ENCODE results near the gene SLIT1.

The SLIT1 gene

GRCh38 chr10:97140049-97140846 is 45.5 kb downstream of the SLIT1 start:
- no peak for TF ChIP-seq TAF1 (IDR thresholded peaks at IDR 0.05; ENCODE audit: borderline replicate concordance, insufficient read depth, low read length)
- no peak for TF ChIP-seq SIN3A (IDR thresholded peaks at IDR 0.05; ENCODE audit: borderline replicate concordance, insufficient read depth, low read length)
- TF ChIP-seq POLR2AphosphoS5 (IDR thresholded peaks at IDR 0.05; ENCODE audit: low read depth, low read length): no peak
- no peak for TF ChIP-seq FOXP2 (optimal IDR thresholded peaks at IDR 0.05; ENCODE audit: borderline replicate concordance, extremely low read depth, extremely low read length, insufficient read depth)
- TF ChIP-seq, protein P1, sequence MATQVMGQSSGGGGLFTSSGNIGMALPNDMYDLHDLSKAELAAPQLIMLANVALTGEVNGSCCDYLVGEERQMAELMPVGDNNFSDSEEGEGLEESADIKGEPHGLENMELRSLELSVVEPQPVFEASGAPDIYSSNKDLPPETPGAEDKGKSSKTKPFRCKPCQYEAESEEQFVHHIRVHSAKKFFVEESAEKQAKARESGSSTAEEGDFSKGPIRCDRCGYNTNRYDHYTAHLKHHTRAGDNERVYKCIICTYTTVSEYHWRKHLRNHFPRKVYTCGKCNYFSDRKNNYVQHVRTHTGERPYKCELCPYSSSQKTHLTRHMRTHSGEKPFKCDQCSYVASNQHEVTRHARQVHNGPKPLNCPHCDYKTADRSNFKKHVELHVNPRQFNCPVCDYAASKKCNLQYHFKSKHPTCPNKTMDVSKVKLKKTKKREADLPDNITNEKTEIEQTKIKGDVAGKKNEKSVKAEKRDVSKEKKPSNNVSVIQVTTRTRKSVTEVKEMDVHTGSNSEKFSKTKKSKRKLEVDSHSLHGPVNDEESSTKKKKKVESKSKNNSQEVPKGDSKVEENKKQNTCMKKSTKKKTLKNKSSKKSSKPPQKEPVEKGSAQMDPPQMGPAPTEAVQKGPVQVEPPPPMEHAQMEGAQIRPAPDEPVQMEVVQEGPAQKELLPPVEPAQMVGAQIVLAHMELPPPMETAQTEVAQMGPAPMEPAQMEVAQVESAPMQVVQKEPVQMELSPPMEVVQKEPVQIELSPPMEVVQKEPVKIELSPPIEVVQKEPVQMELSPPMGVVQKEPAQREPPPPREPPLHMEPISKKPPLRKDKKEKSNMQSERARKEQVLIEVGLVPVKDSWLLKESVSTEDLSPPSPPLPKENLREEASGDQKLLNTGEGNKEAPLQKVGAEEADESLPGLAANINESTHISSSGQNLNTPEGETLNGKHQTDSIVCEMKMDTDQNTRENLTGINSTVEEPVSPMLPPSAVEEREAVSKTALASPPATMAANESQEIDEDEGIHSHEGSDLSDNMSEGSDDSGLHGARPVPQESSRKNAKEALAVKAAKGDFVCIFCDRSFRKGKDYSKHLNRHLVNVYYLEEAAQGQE (IDR thresholded peaks at IDR 0.05; ENCODE audit: insufficient read depth in 1 of 2, low read depth in 2 of 2, low read length in 2 of 2): no peak

DNA sequence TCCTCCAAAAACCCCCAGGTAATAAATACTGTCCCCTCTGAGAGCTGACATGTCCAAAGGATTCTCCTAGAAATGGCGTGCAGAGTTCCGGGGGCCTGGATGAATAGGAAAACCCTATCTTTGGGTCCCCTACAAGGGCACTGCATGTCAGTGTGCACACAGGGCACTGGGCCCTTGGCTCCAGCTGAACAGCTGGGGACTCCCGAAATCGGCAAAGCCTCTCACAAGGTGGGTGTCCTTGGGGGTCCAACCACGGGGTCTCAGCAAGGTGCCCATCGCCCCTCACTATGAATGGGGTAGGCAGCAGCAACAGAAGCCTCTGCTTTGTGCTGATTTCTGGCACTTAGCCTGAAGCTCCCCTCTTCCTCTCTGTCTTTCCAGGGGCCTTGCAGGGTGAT is 46.1 kb downstream of the SLIT1 start:
- TF ChIP-seq SIN3A (IDR thresholded peaks at IDR 0.05; ENCODE audit: borderline replicate concordance, insufficient read depth, low read length): no peak
- TF ChIP-seq, protein P1 (IDR thresholded peaks at IDR 0.05; ENCODE audit: insufficient read depth in 1 of 2, low read depth in 2 of 2, low read length in 2 of 2): no peak
- TF ChIP-seq TAF1 (IDR thresholded peaks at IDR 0.05; ENCODE audit: borderline replicate concordance, insufficient read depth, low read length): no peak
- TF ChIP-seq POLR2AphosphoS5 (IDR thresholded peaks at IDR 0.05; ENCODE audit: low read depth, low read length): no peak
- TF ChIP-seq FOXP2 (optimal IDR thresholded peaks at IDR 0.05; ENCODE audit: borderline replicate concordance, extremely low read depth, extremely low read length, insufficient read depth): no peak

GRCh38 chr10:97138846-97139245 is 46.9 kb downstream of the SLIT1 start:
- no peak for TF ChIP-seq SIN3A (IDR thresholded peaks at IDR 0.05; ENCODE audit: borderline replicate concordance, insufficient read depth, low read length)
- TF ChIP-seq, protein P1 (IDR thresholded peaks at IDR 0.05; ENCODE audit: insufficient read depth in 1 of 2, low read depth in 2 of 2, low read length in 2 of 2): no peak
- no peak for TF ChIP-seq TAF1 (IDR thresholded peaks at IDR 0.05; ENCODE audit: borderline replicate concordance, insufficient read depth, low read length)
- TF ChIP-seq FOXP2 (optimal IDR thresholded peaks at IDR 0.05; ENCODE audit: borderline replicate concordance, extremely low read depth, extremely low read length, insufficient read depth): no peak
- no peak for TF ChIP-seq POLR2AphosphoS5 (IDR thresholded peaks at IDR 0.05; ENCODE audit: low read depth, low read length)

- TF ChIP-seq TAF1 (IDR thresholded peaks at IDR 0.05; ENCODE audit: borderline replicate concordance, insufficient read depth, low read length) (no peak), SIN3A (IDR thresholded peaks at IDR 0.05; ENCODE audit: borderline replicate concordance, insufficient read depth, low read length) (no peak), FOXP2 (optimal IDR thresholded peaks at IDR 0.05; ENCODE audit: borderline replicate concordance, extremely low read depth, extremely low read length, insufficient read depth) (no peak), POLR2AphosphoS5 (IDR thresholded peaks at IDR 0.05; ENCODE audit: low read depth, low read length) (no peak)
- TF ChIP-seq, protein P1 (IDR thresholded peaks at IDR 0.05; ENCODE audit: insufficient read depth in 1 of 2, low read depth in 2 of 2, low read length in 2 of 2): no peak
Observed at GRCh38 chr10:97138174-97138573, 47.6 kb downstream of the SLIT1 start.
